HepG2 (cell line): ENCODE data around the gene NFS1. TPM values are rescaled to one million over a fixed set of nuclear protein-coding genes. Genes with fewer than 3 reads are reported as not detected.

Source experiments
- BORCS8-MEF2B ChIP-seq: sonication (generic); formaldehyde crosslinking; IDR thresholded peaks from 2 replicates; pipeline ENCODE4 v1.8.0; 2022; ENCODE audit warnings: mild to moderate bottlenecking, missing genetic modification reagents
- FOSL2 ChIP-seq: sonication (generic); formaldehyde crosslinking; IDR thresholded peaks from 2 replicates; pipeline ENCODE4 v1.4.0; 2020; ENCODE audit warnings: missing genetic modification reagents
- HDAC2 ChIP-seq: sonication (generic); formaldehyde crosslinking; IDR thresholded peaks from 2 replicates; pipeline ENCODE4 v1.4.0; 2020; ENCODE audit warnings: missing genetic modification reagents
- NFE2L2 ChIP-seq: fragments of 150-350 bp; IDR thresholded peaks from 2 replicates; pipeline ENCODE4 v1.6.1; 2014; ENCODE audit warnings: low read length
- PCBP1 ChIP-seq: fragments of 200-400 bp; formaldehyde crosslinking; IDR thresholded peaks from 2 replicates; pipeline ENCODE4 v1.6.1; 2017; ENCODE audit warnings: mild to moderate bottlenecking, low read depth, low read length, borderline replicate concordance
- RFX1 ChIP-seq: fragments of 450-650 bp; IDR thresholded peaks from 2 replicates; pipeline ENCODE4 v1.6.1; 2017
- SP1 ChIP-seq, 2 experiments: fragments of 450-650 bp in 1 of 2; sonication (generic) in 1 of 2; formaldehyde crosslinking in 1 of 2; IDR thresholded peaks; 2 replicates each; pipeline versions ENCODE4 v1.4.0 to v1.6.1; 2016 to 2020; ENCODE audit warnings: missing genetic modification reagents in 1 of 2
- TCF7 ChIP-seq: sonication (generic); IDR thresholded peaks from 2 replicates; pipeline ENCODE4 v1.6.1; 2016; ENCODE audit warnings: antibody characterized with exemption, low read depth
- TGIF2 ChIP-seq: IDR thresholded peaks from 2 replicates; pipeline ENCODE4 v1.6.1; 2016; ENCODE audit warnings: control low read depth, missing compliant biosample characterization
- YEATS2 ChIP-seq: sonication (generic); formaldehyde crosslinking; IDR thresholded peaks from 2 replicates; pipeline ENCODE4 v1.4.0; 2020; ENCODE audit warnings: missing genetic modification reagents, borderline replicate concordance
- ZBTB21 ChIP-seq: sonication (generic); formaldehyde crosslinking; IDR thresholded peaks from 2 replicates; pipeline ENCODE4 v1.4.0; 2020; ENCODE audit warnings: missing genetic modification reagents
- ZBTB38 ChIP-seq: sonication (generic); formaldehyde crosslinking; IDR thresholded peaks from 2 replicates; pipeline ENCODE4 v1.5.1; 2020; ENCODE audit warnings: mild to moderate bottlenecking, missing genetic modification reagents
- ZEB1 ChIP-seq: IDR thresholded peaks from 2 replicates; pipeline ENCODE4 v1.6.1; 2012; ENCODE audit warnings: mild to moderate bottlenecking, low read depth, inconsistent platforms; ENCODE audit not compliant: insufficient replicate concordance
- ZNF160 ChIP-seq: sonication (generic); formaldehyde crosslinking; IDR thresholded peaks from 2 replicates; pipeline ENCODE4 v1.8.0; 2022; ENCODE audit warnings: mild to moderate bottlenecking, inconsistent platforms, missing genetic modification reagents
- ZNF326 ChIP-seq: sonication (generic); formaldehyde crosslinking; IDR thresholded peaks from 2 replicates; pipeline ENCODE4 v1.4.0; 2020; ENCODE audit warnings: missing genetic modification reagents, borderline replicate concordance
- ZNF441 ChIP-seq: sonication (generic); formaldehyde crosslinking; IDR thresholded peaks from 2 replicates; pipeline ENCODE4 v1.7.0; 2021; ENCODE audit warnings: missing genetic modification reagents, borderline replicate concordance
- ZNF660 ChIP-seq: sonication (generic); formaldehyde crosslinking; IDR thresholded peaks from 2 replicates; pipeline ENCODE4 v1.5.1; 2020; ENCODE audit warnings: mild to moderate bottlenecking, low read depth, missing genetic modification reagents, borderline replicate concordance
- ZNF768 ChIP-seq: sonication (generic); formaldehyde crosslinking; IDR thresholded peaks from 2 replicates; pipeline ENCODE4 v1.4.0; 2020; ENCODE audit warnings: missing genetic modification reagents
- ZNF790 ChIP-seq: sonication (generic); formaldehyde crosslinking; IDR thresholded peaks from 2 replicates; pipeline ENCODE4 v1.8.0; 2022; ENCODE audit warnings: missing genetic modification reagents, mild to moderate bottlenecking, borderline replicate concordance
- ZNF83 ChIP-seq: sonication (generic); formaldehyde crosslinking; IDR thresholded peaks from 2 replicates; pipeline ENCODE4 v1.4.0; 2020; ENCODE audit warnings: missing genetic modification reagents, mild to moderate bottlenecking, borderline replicate concordance
- polyA plus RNA-seq, 8 experiments: library from polyadenylated mRNA; depleted of rRNA in 3 of 8; stranded (reverse) in 7 of 8; unstranded in 1 of 8; fragments of >200 nt; fragmentation: Illumina TruSeq in 4 of 8; extraction: Trizol in 4 of 8; gene quantifications; 2 replicates each; pipeline versions ENCODE4 v1.2.1 to v1.2.3, GENCODE V29; 2011 to 2016; ENCODE audit warnings: low read depth in 4 of 8, missing spikeins in 1 of 8, mixed read lengths in 1 of 8; ENCODE audit not compliant: insufficient read depth in 1 of 8
- total RNA-seq, 5 experiments: library from RNA; depleted of rRNA; stranded (reverse); fragments of >200 nt; fragmentation: Illumina TruSeq; extraction: Trizol; gene quantifications; 2 replicates each; pipeline ENCODE4 v1.2.3, GENCODE V29; 2016; ENCODE audit warnings: low read depth in 1 of 5
- TF ChIP-seq, protein P1 (sequence below): sonication (generic); formaldehyde crosslinking; IDR thresholded peaks from 2 replicates; pipeline ENCODE4 v1.8.0; 2022; ENCODE audit warnings: missing genetic modification reagents, mild to moderate bottlenecking, borderline replicate concordance
- TF ChIP-seq, protein P2 (sequence below): sonication (generic); formaldehyde crosslinking; IDR thresholded peaks from 2 replicates; pipeline ENCODE4 v1.8.1; 2023; ENCODE audit warnings: missing genetic modification reagents, inconsistent platforms, borderline replicate concordance
- TF ChIP-seq, protein P3 (sequence below): sonication (generic); formaldehyde crosslinking; IDR thresholded peaks from 2 replicates; pipeline ENCODE4 v1.4.0; 2020; ENCODE audit warnings: low read depth, mild to moderate bottlenecking, missing genetic modification reagents
- TF ChIP-seq, protein P4 (sequence below): sonication (generic); formaldehyde crosslinking; IDR thresholded peaks from 2 replicates; pipeline ENCODE4 v1.4.0; 2020; ENCODE audit warnings: mild to moderate bottlenecking, missing genetic modification reagents
- TF ChIP-seq, protein P5 (sequence below): sonication (generic); formaldehyde crosslinking; IDR thresholded peaks from 2 replicates; pipeline ENCODE4 v1.5.0; 2020; ENCODE audit warnings: mild to moderate bottlenecking, missing genetic modification reagents

NFS1 gene
- total and polyA plus RNA-seq, 2 of the 13 experiments (the other 11 are each of a cell fraction or from before 2014, with no cell fraction given) = 65.9 to 88.1 TPM

DNA sequence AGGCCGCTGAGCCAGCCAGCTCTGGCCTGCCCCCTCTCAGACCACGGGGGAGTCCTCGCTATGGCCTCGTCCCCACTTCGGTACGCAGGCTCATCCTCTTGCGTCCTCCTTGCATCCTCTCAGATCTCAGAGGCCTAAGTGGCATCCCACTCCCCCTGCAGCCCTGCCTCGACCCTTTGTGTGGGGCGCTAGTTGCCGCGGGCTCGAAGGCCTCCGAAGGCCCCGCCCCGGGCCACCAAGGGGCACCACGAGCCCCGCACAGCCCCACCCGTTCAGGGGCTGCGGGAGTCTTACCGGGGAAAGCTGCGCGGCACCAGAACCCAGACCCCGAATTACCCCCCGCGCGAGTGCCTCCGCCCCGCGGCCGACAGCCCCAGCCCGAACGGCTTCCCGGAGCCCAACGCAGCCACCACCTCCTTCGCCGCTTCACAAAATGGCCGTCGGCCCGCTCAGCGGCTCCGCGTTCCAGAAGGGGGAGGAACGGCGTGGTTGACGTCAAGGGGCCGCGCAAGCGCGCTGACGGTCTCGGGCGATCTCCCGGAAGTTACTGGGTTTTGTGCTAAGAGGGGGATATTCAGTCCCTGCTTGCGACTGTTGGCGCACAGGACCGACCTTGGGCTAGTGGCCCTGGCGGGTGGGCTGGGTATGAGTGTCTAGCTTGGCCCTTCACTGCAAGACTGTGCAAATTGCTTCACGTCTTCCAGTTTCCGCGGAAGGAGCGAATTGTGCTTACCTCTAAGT lies 34.5 kb downstream of the NFS1 start, which contains the start of the genes CPNE1 and RBM12 (continued):
- TF ChIP-seq ZNF326 (no peak), TGIF2 (CRISPR knock-in tag) (peak; percentile 85), RFX1 (no peak), BORCS8-MEF2B (CRISPR knock-in tag) (peak; percentile 94; the same call in 1 of the 2 replicates), ZNF441 (CRISPR knock-in tag) (peak; percentile 93), HDAC2 (CRISPR knock-in tag) (peak; percentile 72), NFE2L2 (no peak), TCF7 (no peak), PCBP1 (0 out of 2 replicates have a peak, but pooled peaks have one; percentile 37), SP1 (IDR thresholded peaks at IDR 0.05) (no peak; the same call in 1 of the 2 replicates), SP1 (CRISPR knock-in tag; IDR thresholded peaks at IDR 0.05) (peak; percentile 81), ZNF660 (peak; percentile 97), ZEB1 (peak; percentile 55), ZNF160 (peak; percentile 95), ZNF768 (CRISPR knock-in tag) (peak; percentile 86; the same call in 1 of the 2 replicates), ZNF83 (CRISPR knock-in tag) (peak; percentile 94), ZBTB38 (CRISPR knock-in tag) (peak; percentile 90), FOSL2 (CRISPR knock-in tag) (peak; percentile 62), ZNF790 (CRISPR knock-in tag) (peak; percentile 85; the same call in 1 of the 2 replicates), YEATS2 (CRISPR knock-in tag) (peak; percentile 95), ZBTB21 (CRISPR knock-in tag) (peak; percentile 88)
- TF ChIP-seq, protein P1, sequence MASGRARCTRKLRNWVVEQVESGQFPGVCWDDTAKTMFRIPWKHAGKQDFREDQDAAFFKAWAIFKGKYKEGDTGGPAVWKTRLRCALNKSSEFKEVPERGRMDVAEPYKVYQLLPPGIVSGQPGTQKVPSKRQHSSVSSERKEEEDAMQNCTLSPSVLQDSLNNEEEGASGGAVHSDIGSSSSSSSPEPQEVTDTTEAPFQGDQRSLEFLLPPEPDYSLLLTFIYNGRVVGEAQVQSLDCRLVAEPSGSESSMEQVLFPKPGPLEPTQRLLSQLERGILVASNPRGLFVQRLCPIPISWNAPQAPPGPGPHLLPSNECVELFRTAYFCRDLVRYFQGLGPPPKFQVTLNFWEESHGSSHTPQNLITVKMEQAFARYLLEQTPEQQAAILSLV (CRISPR knock-in tag) = peak; percentile 92
- TF ChIP-seq, protein P2, sequence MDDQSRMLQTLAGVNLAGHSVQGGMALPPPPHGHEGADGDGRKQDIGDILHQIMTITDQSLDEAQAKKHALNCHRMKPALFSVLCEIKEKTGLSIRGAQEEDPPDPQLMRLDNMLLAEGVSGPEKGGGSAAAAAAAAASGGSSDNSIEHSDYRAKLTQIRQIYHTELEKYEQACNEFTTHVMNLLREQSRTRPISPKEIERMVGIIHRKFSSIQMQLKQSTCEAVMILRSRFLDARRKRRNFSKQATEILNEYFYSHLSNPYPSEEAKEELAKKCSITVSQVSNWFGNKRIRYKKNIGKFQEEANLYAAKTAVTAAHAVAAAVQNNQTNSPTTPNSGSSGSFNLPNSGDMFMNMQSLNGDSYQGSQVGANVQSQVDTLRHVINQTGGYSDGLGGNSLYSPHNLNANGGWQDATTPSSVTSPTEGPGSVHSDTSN = peak; percentile 37; the same call in 1 of the 2 replicates
- TF ChIP-seq, protein P3, sequence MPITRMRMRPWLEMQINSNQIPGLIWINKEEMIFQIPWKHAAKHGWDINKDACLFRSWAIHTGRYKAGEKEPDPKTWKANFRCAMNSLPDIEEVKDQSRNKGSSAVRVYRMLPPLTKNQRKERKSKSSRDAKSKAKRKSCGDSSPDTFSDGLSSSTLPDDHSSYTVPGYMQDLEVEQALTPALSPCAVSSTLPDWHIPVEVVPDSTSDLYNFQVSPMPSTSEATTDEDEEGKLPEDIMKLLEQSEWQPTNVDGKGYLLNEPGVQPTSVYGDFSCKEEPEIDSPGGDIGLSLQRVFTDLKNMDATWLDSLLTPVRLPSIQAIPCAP (CRISPR knock-in tag) = peak; percentile 96
- TF ChIP-seq, protein P4, sequence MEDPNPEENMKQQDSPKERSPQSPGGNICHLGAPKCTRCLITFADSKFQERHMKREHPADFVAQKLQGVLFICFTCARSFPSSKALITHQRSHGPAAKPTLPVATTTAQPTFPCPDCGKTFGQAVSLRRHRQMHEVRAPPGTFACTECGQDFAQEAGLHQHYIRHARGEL (CRISPR knock-in tag) = peak; percentile 90
- TF ChIP-seq, protein P5, sequence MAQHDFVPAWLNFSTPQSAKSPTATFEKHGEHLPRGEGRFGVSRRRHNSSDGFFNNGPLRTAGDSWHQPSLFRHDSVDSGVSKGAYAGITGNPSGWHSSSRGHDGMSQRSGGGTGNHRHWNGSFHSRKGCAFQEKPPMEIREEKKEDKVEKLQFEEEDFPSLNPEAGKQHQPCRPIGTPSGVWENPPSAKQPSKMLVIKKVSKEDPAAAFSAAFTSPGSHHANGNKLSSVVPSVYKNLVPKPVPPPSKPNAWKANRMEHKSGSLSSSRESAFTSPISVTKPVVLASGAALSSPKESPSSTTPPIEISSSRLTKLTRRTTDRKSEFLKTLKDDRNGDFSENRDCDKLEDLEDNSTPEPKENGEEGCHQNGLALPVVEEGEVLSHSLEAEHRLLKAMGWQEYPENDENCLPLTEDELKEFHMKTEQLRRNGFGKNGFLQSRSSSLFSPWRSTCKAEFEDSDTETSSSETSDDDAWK (CRISPR knock-in tag) = no peak
